ENCODE data around the gene AMIGO3.

AMIGO3 gene

DNA sequence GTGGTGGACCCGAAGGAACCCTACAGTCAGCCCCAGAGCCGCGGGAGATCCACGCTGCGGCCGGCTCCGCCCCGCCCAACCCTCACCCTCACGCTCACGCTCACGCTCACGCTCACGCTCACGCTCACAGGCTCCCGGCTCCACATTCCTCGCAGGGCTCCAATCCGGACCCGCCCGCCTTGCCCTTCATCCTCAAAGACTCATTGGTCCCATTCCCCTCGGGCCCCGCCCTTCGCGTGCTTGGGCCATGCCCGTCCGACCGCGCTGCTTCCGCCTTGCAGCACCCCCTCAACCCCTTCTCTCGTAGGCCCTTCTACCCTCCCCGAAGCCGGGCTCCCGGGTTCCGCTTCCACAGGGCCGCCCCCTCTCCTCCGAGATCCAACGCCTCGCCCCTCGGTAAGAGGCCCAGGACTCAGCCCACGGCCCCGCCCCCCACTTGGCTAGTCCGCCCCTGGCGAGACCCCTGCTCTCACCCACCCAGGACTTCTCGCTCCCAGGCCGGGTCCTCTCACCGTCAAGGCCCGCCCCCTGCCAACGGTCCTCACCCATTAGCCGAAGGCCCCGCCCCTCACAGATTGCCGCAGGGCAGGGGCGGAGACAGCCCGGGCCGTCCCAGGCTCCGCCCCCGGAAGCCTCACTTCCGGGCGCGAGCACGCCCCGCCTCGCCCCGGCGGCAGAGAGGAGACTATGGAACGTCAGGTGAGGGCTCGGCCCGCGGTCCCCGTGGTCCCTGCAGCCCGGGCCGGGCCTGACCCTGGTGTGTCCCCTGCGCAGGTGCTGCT lies 45.6 kb downstream of the AMIGO3 start, which contains the start of gene APEH:
TSS of gene APEH (plus strand) at position 637 of the 782 bp plus-strand sequence. CDS start at position 688, 51 bp downstream.
- TF ChIP-seq, protein P1, sequence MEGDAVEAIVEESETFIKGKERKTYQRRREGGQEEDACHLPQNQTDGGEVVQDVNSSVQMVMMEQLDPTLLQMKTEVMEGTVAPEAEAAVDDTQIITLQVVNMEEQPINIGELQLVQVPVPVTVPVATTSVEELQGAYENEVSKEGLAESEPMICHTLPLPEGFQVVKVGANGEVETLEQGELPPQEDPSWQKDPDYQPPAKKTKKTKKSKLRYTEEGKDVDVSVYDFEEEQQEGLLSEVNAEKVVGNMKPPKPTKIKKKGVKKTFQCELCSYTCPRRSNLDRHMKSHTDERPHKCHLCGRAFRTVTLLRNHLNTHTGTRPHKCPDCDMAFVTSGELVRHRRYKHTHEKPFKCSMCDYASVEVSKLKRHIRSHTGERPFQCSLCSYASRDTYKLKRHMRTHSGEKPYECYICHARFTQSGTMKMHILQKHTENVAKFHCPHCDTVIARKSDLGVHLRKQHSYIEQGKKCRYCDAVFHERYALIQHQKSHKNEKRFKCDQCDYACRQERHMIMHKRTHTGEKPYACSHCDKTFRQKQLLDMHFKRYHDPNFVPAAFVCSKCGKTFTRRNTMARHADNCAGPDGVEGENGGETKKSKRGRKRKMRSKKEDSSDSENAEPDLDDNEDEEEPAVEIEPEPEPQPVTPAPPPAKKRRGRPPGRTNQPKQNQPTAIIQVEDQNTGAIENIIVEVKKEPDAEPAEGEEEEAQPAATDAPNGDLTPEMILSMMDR (IDR thresholded peaks at IDR 0.05), result no peak
- Histone ChIP-seq H3K4me3 (peak within 1 kb of the TSS; percentile 99), H3K27ac (peak within 1 kb of the TSS; percentile 84 to 97)
- DNase-seq (ENCODE audit: low spot score), result peak; percentile 98

DNA sequence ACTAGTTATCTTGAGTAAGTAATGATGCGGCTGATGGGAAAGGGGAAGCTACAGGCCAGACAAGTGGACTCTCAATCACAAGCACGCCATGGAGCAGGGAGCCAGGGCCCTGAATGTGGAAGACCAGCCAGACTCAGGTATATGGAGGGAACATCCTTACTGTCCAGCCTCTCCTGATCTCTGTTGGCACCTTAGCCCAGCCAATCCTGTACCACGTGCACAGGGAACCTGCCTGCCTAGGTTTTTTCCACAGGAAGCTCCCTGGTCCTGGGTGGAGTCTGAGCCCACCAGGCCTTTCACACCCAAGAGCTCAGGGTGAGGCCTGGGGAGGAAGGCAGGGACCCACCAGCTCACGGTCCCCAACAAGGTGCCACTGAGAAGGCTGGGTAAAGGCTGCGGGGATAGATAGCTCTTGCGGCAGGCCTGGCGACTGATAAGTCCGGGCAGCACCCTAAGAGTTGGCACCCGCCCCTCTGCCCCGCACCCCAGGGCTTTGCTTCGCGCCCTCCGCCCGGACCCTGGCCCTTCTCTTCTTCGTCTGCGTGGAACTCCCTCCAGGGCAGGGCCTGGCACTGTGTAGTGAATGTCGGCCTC lies 46.3 kb downstream of the AMIGO3 start:
- TF ChIP-seq, protein P1 (IDR thresholded peaks at IDR 0.05), result no peak
- Histone ChIP-seq H3K27ac (peak overlapping the region; percentile 84 to 97), H3K4me3 (peak overlapping the region; percentile 99)
- no peak for DNase-seq (ENCODE audit: low spot score)

DNA sequence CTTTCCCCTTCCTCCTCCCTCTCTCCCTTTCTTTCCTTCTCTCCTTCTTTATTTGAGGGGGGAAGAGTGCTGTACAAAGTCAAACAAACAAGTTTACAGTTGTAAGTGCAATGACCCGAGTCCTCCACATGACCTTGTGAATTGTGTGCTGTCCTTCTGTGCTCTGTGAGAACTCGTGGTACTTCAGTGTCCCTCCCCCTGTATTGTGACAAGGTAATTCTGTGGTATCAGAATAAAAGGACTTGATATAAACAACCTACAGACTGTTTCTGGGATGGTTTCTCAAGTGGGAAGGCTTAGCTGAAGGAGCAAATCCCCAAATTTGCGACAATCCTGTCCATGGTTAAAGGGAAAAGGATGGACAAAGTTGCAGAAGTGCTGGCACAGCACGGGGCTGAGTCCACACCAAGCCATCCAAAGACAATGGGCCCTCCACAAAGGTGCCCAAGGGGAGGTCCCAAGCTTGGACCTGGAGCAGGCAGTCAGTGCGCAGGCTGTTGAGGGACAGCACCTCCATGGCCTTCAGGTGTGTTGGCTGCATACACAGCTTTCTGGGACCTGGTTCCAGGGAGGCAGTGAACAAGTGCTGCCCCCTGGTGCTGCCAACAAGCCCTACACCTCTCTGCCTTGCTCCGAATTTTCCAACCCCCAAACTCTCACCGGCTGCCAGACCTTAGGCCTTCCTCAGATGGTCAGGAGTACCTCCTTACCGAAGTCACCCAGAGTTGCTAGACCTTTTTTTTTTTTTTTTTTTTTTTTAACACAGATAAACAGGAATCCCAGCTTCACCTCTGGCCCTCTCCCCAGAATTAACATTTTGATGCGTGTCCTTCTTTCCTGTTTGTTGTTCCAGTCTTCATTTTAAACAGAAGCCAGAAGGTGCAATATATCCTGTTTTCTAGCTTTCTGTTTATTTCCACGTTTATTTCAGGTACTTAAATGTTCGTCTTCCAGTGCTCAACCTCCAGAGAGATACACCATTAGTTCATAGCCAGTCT lies 47.9 kb downstream of the AMIGO3 start:
- DNase-seq (ENCODE audit: low spot score), result no peak
- TF ChIP-seq, protein P1 (IDR thresholded peaks at IDR 0.05), result peak; percentile 39
- no peak overlapping the region for H3K27ac ChIP-seq
- H3K4me3 ChIP-seq, result no peak overlapping the region

DNA sequence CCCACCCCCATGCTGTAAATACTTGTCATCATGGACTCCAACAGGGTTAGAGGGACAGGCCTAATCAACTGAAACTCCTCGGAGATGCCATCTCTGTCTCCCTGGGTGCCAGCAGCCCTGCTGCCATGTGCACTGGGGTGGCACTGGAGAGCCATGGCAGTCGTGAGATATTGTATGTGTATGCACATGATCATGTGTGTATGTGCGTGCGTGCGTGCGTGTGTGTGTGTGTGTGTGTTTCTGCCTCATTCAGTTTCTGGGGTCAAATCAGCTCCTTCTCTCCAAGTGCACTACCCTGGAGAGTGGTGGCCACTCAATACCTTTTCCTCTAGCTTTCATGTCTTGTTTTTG lies 48.6 kb downstream of the AMIGO3 start:
- Histone ChIP-seq H3K27ac (no peak overlapping the region), H3K4me3 (no peak overlapping the region)
- TF ChIP-seq, protein P1 (IDR thresholded peaks at IDR 0.05), result no peak
- no peak for DNase-seq (ENCODE audit: low spot score)

DNA sequence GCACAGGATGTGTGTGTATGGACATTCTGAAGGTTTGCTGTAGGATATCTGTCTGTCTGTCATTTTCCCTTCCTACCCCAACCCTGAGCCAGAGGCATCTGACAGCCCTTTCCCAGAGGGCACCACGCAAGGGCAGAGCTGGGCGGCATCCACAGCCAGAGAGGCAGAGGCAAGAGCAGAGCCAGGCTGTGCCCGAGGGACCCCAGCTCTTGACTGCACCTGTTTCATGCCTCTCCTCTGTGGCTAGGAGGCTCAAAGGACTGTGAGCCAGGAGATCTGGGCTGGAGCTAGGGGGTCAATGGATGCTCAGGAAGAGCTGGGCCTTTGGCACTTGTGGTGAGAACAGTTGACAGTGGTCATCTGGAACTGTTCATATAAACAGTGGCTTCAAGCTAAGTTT lies 50.1 kb downstream of the AMIGO3 start:
- DNase-seq (ENCODE audit: low spot score), result no peak
- TF ChIP-seq, protein P1 (IDR thresholded peaks at IDR 0.05), result no peak
- no peak overlapping the region for H3K4me3 ChIP-seq
- no peak overlapping the region for H3K27ac ChIP-seq

DNA sequence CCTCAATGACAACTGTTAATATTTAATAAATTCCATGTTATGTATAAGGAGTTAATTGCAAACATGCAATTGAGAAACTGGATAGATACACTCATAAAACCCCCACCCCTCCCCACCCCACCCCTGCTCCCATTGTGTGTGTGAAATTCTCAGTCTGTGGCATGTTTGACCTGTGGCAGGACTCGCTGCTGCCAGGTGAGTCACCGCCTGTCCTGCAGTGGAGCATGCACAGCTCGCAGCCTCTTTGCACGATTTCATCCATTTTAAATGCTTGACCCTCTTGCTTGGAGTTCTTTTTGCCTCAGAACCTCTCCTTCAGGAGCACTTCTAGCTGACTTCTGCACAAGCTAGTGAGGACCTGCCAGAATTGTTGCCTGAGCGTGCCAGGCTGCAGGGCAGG lies 50.6 kb downstream of the AMIGO3 start:
- Histone ChIP-seq H3K27ac (no peak overlapping the region), H3K4me3 (no peak overlapping the region)
- DNase-seq (ENCODE audit: low spot score), result no peak
- TF ChIP-seq, protein P1 (IDR thresholded peaks at IDR 0.05), result no peak
